ENCODE data around the gene ZNF598.

DNA sequence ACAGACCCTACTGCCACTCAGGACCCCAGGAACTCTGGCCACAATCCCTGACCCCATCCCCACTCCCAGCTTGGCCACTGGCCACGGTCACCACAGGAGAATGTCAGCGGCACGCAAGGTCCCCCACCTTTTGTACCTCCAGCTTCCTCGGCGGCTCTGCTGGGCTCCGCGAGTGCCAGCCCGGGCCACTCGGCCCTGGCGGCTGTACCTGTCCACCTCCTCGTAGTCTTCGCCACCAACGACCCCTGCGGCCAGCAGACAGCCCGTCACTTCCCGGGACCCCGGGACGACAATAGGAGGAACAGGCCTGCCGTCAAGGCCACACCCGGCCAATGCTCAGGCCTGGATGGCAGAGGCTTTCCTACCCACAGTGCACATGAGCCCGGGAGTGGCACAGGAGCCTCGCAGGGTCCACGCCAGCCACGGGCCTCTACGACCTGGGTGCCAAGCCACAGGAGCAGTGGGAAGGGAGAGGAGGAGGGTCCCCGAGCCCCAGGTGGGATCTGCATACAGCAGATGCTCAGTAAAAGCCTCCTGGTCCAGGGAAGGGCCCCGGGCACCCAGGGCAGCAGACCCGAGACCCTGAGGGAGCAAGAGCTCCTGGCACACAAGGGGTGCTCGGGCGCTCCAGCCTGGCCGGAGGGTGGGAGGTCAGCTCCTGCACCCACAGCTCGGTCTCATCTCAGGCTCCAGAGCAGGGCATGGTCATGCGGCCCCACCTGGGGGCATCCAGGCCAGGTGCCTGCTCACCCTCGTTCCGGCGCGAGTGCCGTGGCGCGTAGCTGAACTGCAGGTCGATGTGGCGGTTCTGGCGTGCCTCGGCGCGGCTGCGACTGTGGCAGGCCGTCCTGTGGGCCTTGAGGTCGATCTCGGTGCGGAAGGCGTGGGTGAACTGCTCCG is 7.9 kb downstream of the ZNF598 start:
- TF ChIP-seq, protein P1, sequence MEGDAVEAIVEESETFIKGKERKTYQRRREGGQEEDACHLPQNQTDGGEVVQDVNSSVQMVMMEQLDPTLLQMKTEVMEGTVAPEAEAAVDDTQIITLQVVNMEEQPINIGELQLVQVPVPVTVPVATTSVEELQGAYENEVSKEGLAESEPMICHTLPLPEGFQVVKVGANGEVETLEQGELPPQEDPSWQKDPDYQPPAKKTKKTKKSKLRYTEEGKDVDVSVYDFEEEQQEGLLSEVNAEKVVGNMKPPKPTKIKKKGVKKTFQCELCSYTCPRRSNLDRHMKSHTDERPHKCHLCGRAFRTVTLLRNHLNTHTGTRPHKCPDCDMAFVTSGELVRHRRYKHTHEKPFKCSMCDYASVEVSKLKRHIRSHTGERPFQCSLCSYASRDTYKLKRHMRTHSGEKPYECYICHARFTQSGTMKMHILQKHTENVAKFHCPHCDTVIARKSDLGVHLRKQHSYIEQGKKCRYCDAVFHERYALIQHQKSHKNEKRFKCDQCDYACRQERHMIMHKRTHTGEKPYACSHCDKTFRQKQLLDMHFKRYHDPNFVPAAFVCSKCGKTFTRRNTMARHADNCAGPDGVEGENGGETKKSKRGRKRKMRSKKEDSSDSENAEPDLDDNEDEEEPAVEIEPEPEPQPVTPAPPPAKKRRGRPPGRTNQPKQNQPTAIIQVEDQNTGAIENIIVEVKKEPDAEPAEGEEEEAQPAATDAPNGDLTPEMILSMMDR (IDR thresholded peaks at IDR 0.05; ENCODE audit: insufficient read depth, low read length, poor library complexity, severe bottlenecking), result no peak
- no peak for TF ChIP-seq EZH2phosphoT487 (conservative IDR thresholded peaks at IDR 0.05; ENCODE audit: low read length)

All from SU-DHL-6 (cell line).